ENCODE measurements around the gene KAZALD1.

Gene KAZALD1

GRCh38 chr10:101047961-101048892 lies 13.6 kb upstream of the KAZALD1 start:
- in situ Hi-C loops (cut with HindIII; ENCODE audit: low sequenced_read_pairs), result no loop called here

GRCh38 chr10:101050208-101051069 lies 11.3 kb upstream of the KAZALD1 start:
- in situ Hi-C loops (cut with HindIII; ENCODE audit: low sequenced_read_pairs), result no loop called here

- in situ Hi-C loops (cut with HindIII; ENCODE audit: low sequenced_read_pairs), result no loop called here
Measured at GRCh38 chr10:101052285-101052684, 9.5 kb upstream of the KAZALD1 start.

GRCh38 chr10:101053516-101053915 lies 8.3 kb upstream of the KAZALD1 start:
- in situ Hi-C loops (cut with HindIII; ENCODE audit: low sequenced_read_pairs), result no loop called here

- in situ Hi-C loops (cut with HindIII; ENCODE audit: low sequenced_read_pairs), result no loop called here
Measured at GRCh38 chr10:101054351-101054750, 7.4 kb upstream of the KAZALD1 start.

- in situ Hi-C loops (cut with HindIII; ENCODE audit: low sequenced_read_pairs), result no loop called here
Measured at GRCh38 chr10:101054876-101055275, 6.9 kb upstream of the KAZALD1 start.

- in situ Hi-C loops (cut with HindIII; ENCODE audit: low sequenced_read_pairs), result no loop called here
Measured at GRCh38 chr10:101055411-101055810, 6.4 kb upstream of the KAZALD1 start.

- in situ Hi-C loops (cut with HindIII; ENCODE audit: low sequenced_read_pairs), result no loop called here
Measured at GRCh38 chr10:101056365-101057151, 5.2 kb upstream of the KAZALD1 start.

- in situ Hi-C loops (cut with HindIII; ENCODE audit: low sequenced_read_pairs), result no loop called here
Measured at GRCh38 chr10:101060036-101060950, 1.5 kb upstream of the KAZALD1 start.

- in situ Hi-C loops (cut with HindIII; ENCODE audit: low sequenced_read_pairs), result no loop called here
Measured at GRCh38 chr10:101060951-101061623, 702 bp upstream of the KAZALD1 start.

DNA sequence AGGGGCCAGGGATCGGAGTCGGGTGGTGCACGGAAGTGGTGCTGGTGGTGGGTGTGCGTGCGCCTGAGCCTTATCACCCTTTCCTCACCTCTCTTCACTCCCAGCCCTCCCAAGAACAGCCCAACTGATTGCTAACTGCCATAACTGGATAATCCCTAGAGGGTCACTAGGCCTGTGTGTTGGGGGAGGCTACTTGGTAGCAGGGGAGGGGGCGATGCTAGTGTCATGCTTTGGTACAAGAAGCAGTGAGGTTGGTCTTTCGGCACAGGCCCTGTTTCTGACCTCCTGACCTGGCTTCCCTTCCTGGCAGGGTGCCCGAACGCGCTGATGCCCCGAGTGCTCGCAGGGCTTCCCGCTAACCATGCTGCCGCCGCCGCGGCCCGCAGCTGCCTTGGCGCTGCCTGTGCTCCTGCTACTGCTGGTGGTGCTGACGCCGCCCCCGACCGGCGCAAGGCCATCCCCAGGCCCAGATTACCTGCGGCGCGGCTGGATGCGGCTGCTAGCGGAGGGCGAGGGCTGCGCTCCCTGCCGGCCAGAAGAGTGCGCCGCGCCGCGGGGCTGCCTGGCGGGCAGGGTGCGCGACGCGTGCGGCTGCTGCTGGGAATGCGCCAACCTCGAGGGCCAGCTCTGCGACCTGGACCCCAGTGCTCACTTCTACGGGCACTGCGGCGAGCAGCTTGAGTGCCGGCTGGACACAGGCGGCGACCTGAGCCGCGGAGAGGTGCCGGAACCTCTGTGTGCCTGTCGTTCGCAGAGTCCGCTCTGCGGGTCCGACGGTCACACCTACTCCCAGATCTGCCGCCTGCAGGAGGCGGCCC lies 652 bp downstream of the KAZALD1 start:
- in situ Hi-C loops (cut with HindIII; ENCODE audit: low sequenced_read_pairs), result no loop called here

DNA sequence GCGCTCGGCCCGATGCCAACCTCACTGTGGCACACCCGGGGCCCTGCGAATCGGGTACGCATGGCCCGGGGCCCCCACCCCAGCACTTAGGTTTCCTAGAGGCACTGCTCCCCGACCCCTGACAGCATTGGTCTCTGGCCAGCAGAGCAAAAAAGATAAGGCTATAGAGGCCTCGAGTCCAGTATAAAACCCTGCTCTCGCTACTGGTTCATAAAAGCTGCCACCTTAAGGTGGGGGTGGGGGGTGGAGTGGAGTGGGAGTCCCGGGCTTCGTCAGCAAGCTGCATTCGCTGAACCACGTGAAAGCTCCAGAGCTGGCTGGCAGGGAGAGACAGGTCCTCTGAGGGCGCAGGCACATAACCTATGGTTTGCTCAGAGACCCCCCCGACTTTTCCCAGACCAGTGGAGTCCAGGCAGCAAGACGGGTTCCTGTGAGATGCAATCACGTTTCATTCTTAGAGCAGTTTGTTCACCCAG lies 1.3 kb downstream of the KAZALD1 start:
- in situ Hi-C loops (cut with HindIII; ENCODE audit: low sequenced_read_pairs), result no loop called here

GRCh38 chr10:101063548-101064414 lies 2.0 kb downstream of the KAZALD1 start:
- in situ Hi-C loops (cut with HindIII; ENCODE audit: low sequenced_read_pairs), result no loop called here

DNA sequence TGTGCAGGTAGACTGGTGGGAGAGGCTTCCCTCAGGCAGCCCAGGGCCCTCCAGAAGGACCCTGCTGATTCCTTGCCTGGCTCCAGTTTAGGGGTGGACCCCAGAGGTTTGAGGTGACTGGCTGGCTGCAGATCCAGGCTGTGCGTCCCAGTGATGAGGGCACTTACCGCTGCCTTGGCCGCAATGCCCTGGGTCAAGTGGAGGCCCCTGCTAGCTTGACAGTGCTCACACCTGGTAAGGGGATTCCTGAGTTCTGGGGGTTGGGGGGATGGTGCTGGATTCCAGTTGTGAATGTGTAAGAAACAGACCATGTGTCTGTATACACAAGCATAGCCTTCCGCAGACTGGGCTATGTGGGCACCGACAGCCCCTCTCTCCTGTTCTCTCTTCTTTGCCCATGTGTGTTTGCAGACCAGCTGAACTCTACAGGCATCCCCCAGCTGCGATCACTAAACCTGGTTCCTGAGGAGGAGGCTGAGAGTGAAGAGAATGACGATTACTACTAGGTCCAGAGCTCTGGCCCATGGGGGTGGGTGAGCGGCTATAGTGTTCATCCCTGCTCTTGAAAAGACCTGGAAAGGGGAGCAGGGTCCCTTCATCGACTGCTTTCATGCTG lies 2.7 kb downstream of the KAZALD1 start:
- in situ Hi-C loops (cut with HindIII; ENCODE audit: low sequenced_read_pairs), result no loop called here

DNA sequence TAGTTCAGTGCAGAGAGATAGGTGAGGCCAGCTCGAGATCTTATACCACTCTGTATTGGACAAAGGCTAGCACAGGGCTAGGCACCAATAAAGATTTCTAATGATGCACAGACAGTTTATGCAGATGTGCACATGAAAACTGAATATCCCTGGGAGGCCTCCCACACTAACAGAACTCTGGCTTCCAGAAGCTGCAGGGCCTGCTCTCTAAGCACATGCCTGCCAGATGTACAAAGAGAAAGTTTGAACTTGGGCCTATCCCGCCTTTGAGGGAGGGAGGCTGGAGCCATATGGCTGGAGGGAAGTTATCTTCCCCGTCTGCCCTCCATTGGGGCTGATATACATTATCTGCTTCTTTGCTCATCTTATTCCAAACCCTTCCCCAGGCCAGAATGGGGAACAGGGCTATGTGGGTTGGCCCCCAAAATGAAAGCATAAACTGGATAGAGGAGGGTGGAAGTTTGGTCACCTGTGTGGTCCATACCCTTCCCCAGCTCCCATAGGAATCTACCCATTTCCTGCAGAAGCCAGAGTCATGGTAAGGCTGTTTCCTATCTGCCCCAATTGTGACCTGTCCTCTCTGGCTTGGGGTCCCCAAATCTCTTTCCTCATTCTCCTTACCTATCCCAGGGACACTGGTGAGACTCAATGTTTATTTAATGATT lies 3.8 kb downstream of the KAZALD1 start:
- in situ Hi-C loops (cut with HindIII; ENCODE audit: low sequenced_read_pairs), result no loop called here

DNA sequence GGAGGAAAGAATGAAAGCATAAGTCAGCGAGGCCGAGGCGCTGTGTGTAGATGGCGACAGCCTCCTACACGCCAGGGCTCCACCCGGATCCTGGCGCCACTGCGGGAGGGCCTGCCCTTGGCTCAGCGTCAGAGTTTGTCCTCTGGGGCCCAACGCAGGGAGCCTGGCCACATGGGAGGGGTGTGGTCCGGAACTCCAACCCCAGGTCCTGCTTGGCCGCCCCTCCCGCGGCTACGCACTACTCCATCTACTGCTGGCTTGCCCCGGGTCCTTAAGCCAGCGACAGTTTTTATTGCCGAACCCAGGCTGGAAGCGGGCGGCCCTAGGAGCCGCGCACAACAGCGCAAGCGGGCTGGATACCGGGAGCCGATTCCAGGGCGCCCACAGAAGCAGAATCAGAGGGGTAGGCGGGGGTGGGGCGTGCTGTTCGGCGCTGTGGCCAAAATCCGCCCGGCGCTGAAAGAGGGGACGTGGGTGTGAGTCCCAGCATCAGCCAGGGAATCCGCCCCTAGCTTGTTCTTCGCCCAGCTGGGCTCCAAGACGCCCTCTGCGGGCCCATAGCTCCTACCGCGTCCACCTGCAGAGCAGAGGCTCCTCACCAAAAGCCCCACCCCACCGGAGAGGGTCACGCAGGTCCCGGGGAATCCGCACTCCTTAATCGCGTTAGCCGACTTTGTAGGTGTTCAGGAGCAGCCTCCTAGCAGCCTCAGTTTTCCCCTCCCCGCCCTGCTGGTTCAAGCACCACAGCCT lies 4.5 kb downstream of the KAZALD1 start:
- in situ Hi-C loops (cut with HindIII; ENCODE audit: low sequenced_read_pairs), result no loop called here

Data from DLD1 (cell line).